ENCODE results near the gene C5. TPM values are rescaled to one million over a fixed set of nuclear protein-coding genes. Genes with fewer than 3 reads are reported as not detected.

C5 gene
- total RNA-seq, 1 experiment from 2014 or later = 0.66 TPM

DNA sequence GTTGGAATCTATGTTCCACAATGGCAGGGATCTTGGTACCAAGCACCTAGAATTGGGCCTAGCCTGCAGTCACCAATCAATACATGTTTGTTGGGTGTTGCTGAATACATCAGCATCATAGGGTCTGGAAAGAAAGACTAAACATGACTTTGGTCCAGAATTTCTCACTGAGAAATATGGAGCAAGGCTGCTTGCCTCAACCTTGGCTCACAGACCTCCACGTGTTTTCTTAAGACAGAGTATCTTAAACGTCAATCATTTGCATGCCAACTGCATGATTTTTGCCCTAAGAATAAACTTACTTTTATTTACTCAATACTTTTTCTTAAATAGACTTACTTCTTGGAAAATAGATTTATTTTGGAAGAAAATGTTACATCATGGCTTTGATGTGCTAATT is 100.8 kb downstream of the C5 start:
- Histone ChIP-seq H2AFZ (ENCODE audit: low read depth, low read length, poor library complexity, severe bottlenecking) (no peak overlapping the region), H4K20me1 (ENCODE audit: insufficient read depth) (no peaks in the 10 kb centered on the region), H3K9me3 (ENCODE audit: control insufficient read depth in 1 of 2, insufficient read depth in 1 of 2, low read depth in 1 of 2, low read length in 2 of 2) (no peaks in the 10 kb centered on the region), H3K79me2 (ENCODE audit: insufficient read depth, low read length) (no peaks in the 10 kb centered on the region), H3K36me3 (ENCODE audit: control insufficient read depth in 1 of 2, insufficient read depth in 2 of 2, low read length in 2 of 2) (no peaks in the 10 kb centered on the region), H3K4me1 (ENCODE audit: control insufficient read depth in 1 of 2, insufficient read depth in 2 of 2, low read length in 2 of 2) (no peaks in the 10 kb centered on the region), H3K4me3 (replicated peaks in 1 of 2; ENCODE audit: low read depth in 1 of 2, low read length in 2 of 2) (no peak overlapping the region), H3K9ac (ENCODE audit: low read length) (no peak overlapping the region), H3K27me3 (ENCODE audit: insufficient read depth, low read length) (no peaks in the 10 kb centered on the region), H3K4me2 (ENCODE audit: low read length) (no peak overlapping the region), H3K27ac (ENCODE audit: low read depth, low read length) (no peak overlapping the region), H3K9me2 (ENCODE audit: insufficient read depth) (no peaks in the 10 kb centered on the region)
- intact Hi-C loops (cut with micrococcal nuclease) = loop anchor here (10.0 kb wide), 1 partner anchor 56 kb away; no protein-coding TSS in a partner anchor
- BruUV-seq (replicated peaks) = no TSS peak
- ATAC-seq (no peak), DNase-seq (ENCODE audit: low read depth, low spot score) (no peak)
- CTCF ChIA-PET = no interaction called here
- RAD21 ChIA-PET (ENCODE audit: low non-redundant PET in 1 of 2, low total read pairs in 2 of 2, uncharacterized antibody in 2 of 2, unreplicated experiment in 2 of 2) = no interaction called here
- TF ChIP-seq ELF1 (IDR thresholded peaks at IDR 0.05; ENCODE audit: borderline replicate concordance, low read depth) = no peak
- TF ChIP-seq, protein P1, sequence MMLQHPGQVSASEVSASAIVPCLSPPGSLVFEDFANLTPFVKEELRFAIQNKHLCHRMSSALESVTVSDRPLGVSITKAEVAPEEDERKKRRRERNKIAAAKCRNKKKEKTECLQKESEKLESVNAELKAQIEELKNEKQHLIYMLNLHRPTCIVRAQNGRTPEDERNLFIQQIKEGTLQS (IDR thresholded peaks at IDR 0.05) = no peak
- no peak for TF ChIP-seq ZFX (IDR thresholded peaks at IDR 0.05)
- no peak for TF ChIP-seq EZH2phosphoT487 (IDR thresholded peaks at IDR 0.05; ENCODE audit: borderline replicate concordance)
- TF ChIP-seq FOSL1 (IDR thresholded peaks at IDR 0.05; ENCODE audit: low read depth) = no peak
- POLR2A ChIA-PET = no interaction called here

DNA sequence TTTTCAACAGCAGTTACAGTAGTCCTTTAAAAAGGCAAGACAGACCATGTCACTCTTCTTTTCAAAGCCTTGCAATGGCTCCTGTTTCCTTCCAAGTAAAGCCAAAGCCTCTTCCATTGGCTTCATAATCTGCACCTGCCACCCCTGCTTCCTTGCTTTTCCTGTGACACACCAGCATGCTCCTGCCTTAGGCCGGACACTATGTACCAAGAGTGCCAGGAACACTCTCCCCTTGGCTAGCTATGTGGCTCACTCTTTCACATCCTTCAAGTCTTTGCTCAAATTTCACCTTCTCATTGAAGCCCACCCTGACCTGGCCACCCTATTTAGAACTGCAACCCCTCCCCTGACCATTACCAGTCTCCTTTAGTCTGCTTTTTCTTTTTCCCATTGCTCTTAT is 101.3 kb downstream of the C5 start:
- no peaks in the 10 kb centered on the region for H3K9me3 ChIP-seq (ENCODE audit: control insufficient read depth in 1 of 2, insufficient read depth in 1 of 2, low read depth in 1 of 2, low read length in 2 of 2)
- ChIA-PET CTCF (no interaction called here), POLR2A (no interaction called here), RAD21 (ENCODE audit: low non-redundant PET in 1 of 2, low total read pairs in 2 of 2, uncharacterized antibody in 2 of 2, unreplicated experiment in 2 of 2) (no interaction called here)
- no peaks in the 10 kb centered on the region for H3K27me3 ChIP-seq (ENCODE audit: insufficient read depth, low read length)
- ATAC-seq (no peak), DNase-seq (ENCODE audit: low read depth, low spot score) (no peak)
- H3K9ac ChIP-seq (ENCODE audit: low read length) = no peak overlapping the region
- H3K36me3 ChIP-seq (ENCODE audit: control insufficient read depth in 1 of 2, insufficient read depth in 2 of 2, low read length in 2 of 2) = no peaks in the 10 kb centered on the region
- H3K4me1 ChIP-seq (ENCODE audit: control insufficient read depth in 1 of 2, insufficient read depth in 2 of 2, low read length in 2 of 2) = no peaks in the 10 kb centered on the region
- BruUV-seq (replicated peaks) = no TSS peak
- no peak overlapping the region for H3K27ac ChIP-seq (ENCODE audit: low read depth, low read length)
- H3K9me2 ChIP-seq (ENCODE audit: insufficient read depth) = no peaks in the 10 kb centered on the region
- no peaks in the 10 kb centered on the region for H4K20me1 ChIP-seq (ENCODE audit: insufficient read depth)
- no peaks in the 10 kb centered on the region for H3K79me2 ChIP-seq (ENCODE audit: insufficient read depth, low read length)
- no peak overlapping the region for H3K4me2 ChIP-seq (ENCODE audit: low read length)
- TF ChIP-seq EGR1 (IDR thresholded peaks at IDR 0.05; ENCODE audit: low read depth) (no peak), EZH2 (IDR thresholded peaks at IDR 0.05) (no peak), EZH2phosphoT487 (IDR thresholded peaks at IDR 0.05; ENCODE audit: borderline replicate concordance) (no peak), SRF (IDR thresholded peaks at IDR 0.05; ENCODE audit: low read depth) (no peak), TCF7L2 (IDR thresholded peaks at IDR 0.05; ENCODE audit: borderline replicate concordance, extremely low read depth, insufficient read depth, insufficient read length) (no peak), POLR2AphosphoS5 (IDR thresholded peaks at IDR 0.05; ENCODE audit: low read depth, low read length) (no peak), CEBPB (IDR thresholded peaks at IDR 0.05; ENCODE audit: low read depth) (no peak)
- TF ChIP-seq, protein P2, sequence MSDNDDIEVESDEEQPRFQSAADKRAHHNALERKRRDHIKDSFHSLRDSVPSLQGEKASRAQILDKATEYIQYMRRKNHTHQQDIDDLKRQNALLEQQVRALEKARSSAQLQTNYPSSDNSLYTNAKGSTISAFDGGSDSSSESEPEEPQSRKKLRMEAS (IDR thresholded peaks at IDR 0.05) = no peak
- TF ChIP-seq, protein P1 (IDR thresholded peaks at IDR 0.05) = no peak
- no peak overlapping the region for H3K4me3 ChIP-seq (replicated peaks in 1 of 2; ENCODE audit: low read depth in 1 of 2, low read length in 2 of 2)
- intact Hi-C loops (cut with micrococcal nuclease) = loop anchor here (10.0 kb wide), 1 partner anchor 56 kb away; no protein-coding TSS in a partner anchor
- H2AFZ ChIP-seq (ENCODE audit: low read depth, low read length, poor library complexity, severe bottlenecking) = no peak overlapping the region

All from HCT116 (cell line).